Measurements from ENCODE around the gene RNF212.
"Not testable (repeated sequence)": the region's sequence is repeated elsewhere in the genome, so short reads cannot be mapped to it uniquely, and the experiment has no call there.

Gene RNF212

GRCh38 chr4:1055721-1056590 is 57.4 kb downstream of the RNF212 start:
- H3K27ac ChIP-seq, result no peak overlapping the region
- H3K27me3 ChIP-seq (ENCODE audit: insufficient read depth, low read depth), result peaks cover 57% of the 10 kb centered on the region; the same call in 1 of the 2 replicates
- H2AFZ ChIP-seq (ENCODE audit: low read depth), result no peak overlapping the region
- no peaks in the 10 kb centered on the region for H4K20me1 ChIP-seq (ENCODE audit: insufficient read depth)
- H3K9ac ChIP-seq, result no peak overlapping the region
- TF ChIP-seq CTCF (conservative IDR thresholded peaks at IDR 0.05; ENCODE audit: low read depth, low read length), result no peak
- no peak overlapping the region for H3K4me2 ChIP-seq
- H3K4me3 ChIP-seq (IDR thresholded peaks at IDR 0.05; ENCODE audit: insufficient read depth, low read depth, low read length), result no peak overlapping the region
- H3K79me2 ChIP-seq (ENCODE audit: insufficient read depth, low read depth), result no peaks in the 10 kb centered on the region
- no peaks in the 10 kb centered on the region for H3K4me1 ChIP-seq (ENCODE audit: low read depth, poor library complexity, severe bottlenecking)
- H3K36me3 ChIP-seq (ENCODE audit: insufficient read depth), result no peaks in the 10 kb centered on the region

- not testable (repeated sequence) for H3K4me2 ChIP-seq; H3K9ac ChIP-seq; H3K79me2 ChIP-seq (ENCODE audit: insufficient read depth, low read depth); H3K27ac ChIP-seq; H3K36me3 ChIP-seq (ENCODE audit: insufficient read depth); H3K4me3 ChIP-seq (IDR thresholded peaks at IDR 0.05; ENCODE audit: insufficient read depth, low read depth, low read length); H3K4me1 ChIP-seq (ENCODE audit: low read depth, poor library complexity, severe bottlenecking); H2AFZ ChIP-seq (ENCODE audit: low read depth); H4K20me1 ChIP-seq (ENCODE audit: insufficient read depth)
- peaks cover 57% of the 10 kb centered on the region; the same call in 1 of the 2 replicates for H3K27me3 ChIP-seq (ENCODE audit: insufficient read depth, low read depth)
Observed at GRCh38 chr4:1055243-1055701, 58.1 kb downstream of the RNF212 start.

GRCh38 chr4:1054696-1055242 is 58.6 kb downstream of the RNF212 start:
- not testable (repeated sequence) for H3K4me2 ChIP-seq; H3K36me3 ChIP-seq (ENCODE audit: insufficient read depth); H3K79me2 ChIP-seq (ENCODE audit: insufficient read depth, low read depth); H2AFZ ChIP-seq (ENCODE audit: low read depth); H3K4me1 ChIP-seq (ENCODE audit: low read depth, poor library complexity, severe bottlenecking); H4K20me1 ChIP-seq (ENCODE audit: insufficient read depth); H3K27ac ChIP-seq; H3K9ac ChIP-seq; H3K4me3 ChIP-seq (IDR thresholded peaks at IDR 0.05; ENCODE audit: insufficient read depth, low read depth, low read length)
- peaks cover 57% of the 10 kb centered on the region; the same call in 1 of the 2 replicates for H3K27me3 ChIP-seq (ENCODE audit: insufficient read depth, low read depth)

GRCh38 chr4:1053891-1054290 is 59.5 kb downstream of the RNF212 start:
- H3K4me3 ChIP-seq (IDR thresholded peaks at IDR 0.05; ENCODE audit: insufficient read depth, low read depth, low read length); H3K9ac ChIP-seq; H3K27ac ChIP-seq; H2AFZ ChIP-seq (ENCODE audit: low read depth); H4K20me1 ChIP-seq (ENCODE audit: insufficient read depth); H3K4me2 ChIP-seq; H3K79me2 ChIP-seq (ENCODE audit: insufficient read depth, low read depth); H3K4me1 ChIP-seq (ENCODE audit: low read depth, poor library complexity, severe bottlenecking); H3K36me3 ChIP-seq (ENCODE audit: insufficient read depth): not testable (repeated sequence)
- H3K27me3 ChIP-seq (ENCODE audit: insufficient read depth, low read depth), result peaks cover 51% of the 10 kb centered on the region; the same call in 1 of the 2 replicates

- Histone ChIP-seq H3K9ac (no peak overlapping the region), H2AFZ (ENCODE audit: low read depth) (no peak overlapping the region), H3K27me3 (ENCODE audit: insufficient read depth, low read depth) (peaks cover 44% of the 10 kb centered on the region; the same call in 1 of the 2 replicates), H3K27ac (no peak overlapping the region), H3K36me3 (ENCODE audit: insufficient read depth) (no peaks in the 10 kb centered on the region), H3K4me1 (ENCODE audit: low read depth, poor library complexity, severe bottlenecking) (no peaks in the 10 kb centered on the region), H4K20me1 (ENCODE audit: insufficient read depth) (no peaks in the 10 kb centered on the region), H3K4me3 (IDR thresholded peaks at IDR 0.05; ENCODE audit: insufficient read depth, low read depth, low read length) (no peak overlapping the region), H3K79me2 (ENCODE audit: insufficient read depth, low read depth) (no peaks in the 10 kb centered on the region), H3K4me2 (no peak overlapping the region)
- TF ChIP-seq CTCF (conservative IDR thresholded peaks at IDR 0.05; ENCODE audit: low read depth, low read length), result no peak
Observed at GRCh38 chr4:1053080-1053661, 60.2 kb downstream of the RNF212 start.

Data from KMS-11 (cell line).